AG04450 (cell line): ENCODE results near the gene ANXA8L1. TPM values are rescaled to one million over a fixed set of nuclear protein-coding genes. Genes with fewer than 3 reads are reported as not detected.
"Not testable (repeated sequence)": the region's sequence is repeated elsewhere in the genome, so short reads cannot be mapped to it uniquely, and the experiment has no call there.

ENCODE experiments used
- CTCF ChIA-PET: fragments of 300-600, 350-600 bp; formaldehyde crosslinking; extraction: SDS; loops from one replicate; lab custom pipeline; 2022; ENCODE audit warnings: antibody characterized with exemption, inconsistent platforms; lab: Charles Lee
- POLR2A ChIA-PET: fragments of 350-600 bp; formaldehyde crosslinking; extraction: SDS; loops from one replicate; lab custom pipeline; 2021; ENCODE audit warnings: antibody characterized with exemption, inconsistent platforms; lab: Yijun Ruan, JAX
- DNase-seq: peaks from one replicate; pipeline ENCODE4 v3.0.0-alpha.2; 2011; ENCODE audit warnings: low read depth, low spot score
- H3K27ac ChIP-seq: one replicate; pipeline ENCODE4 v1.5.1; 2012; ENCODE audit warnings: low read depth, low read length, control low read depth
- H3K27me3 ChIP-seq: one replicate; pipeline ENCODE4 v1.6.0; 2012; ENCODE audit warnings: low read length; ENCODE audit not compliant: control insufficient read depth, insufficient read depth
- H3K4me3 ChIP-seq: 2 replicates; pipeline ENCODE4 v1.5.1; 2011; ENCODE audit warnings: mild to moderate bottlenecking, low read depth, low read length, control low read depth
- H3K9me3 ChIP-seq: 2 replicates; pipeline ENCODE4 v1.5.1; 2012; ENCODE audit warnings: low read length; ENCODE audit not compliant: control insufficient read depth, insufficient read depth
- polyA plus RNA-seq: library from polyadenylated mRNA; depleted of rRNA; stranded (reverse); fragments of >200 nt; gene quantifications from 2 replicates; pipeline ENCODE4 v1.2.3, GENCODE V29; 2011
- TF ChIP-seq, protein P1 (sequence below): IDR thresholded peaks from 2 replicates; pipeline ENCODE4 v1.5.1; 2011; ENCODE audit warnings: low read depth, low read length, control low read depth, inconsistent platforms

The ANXA8L1 gene
- polyA plus RNA-seq, 1 experiment: 0.06 TPM

- ChIA-PET CTCF (no interaction called here), POLR2A (no interaction called here)
- TF ChIP-seq, protein P1, sequence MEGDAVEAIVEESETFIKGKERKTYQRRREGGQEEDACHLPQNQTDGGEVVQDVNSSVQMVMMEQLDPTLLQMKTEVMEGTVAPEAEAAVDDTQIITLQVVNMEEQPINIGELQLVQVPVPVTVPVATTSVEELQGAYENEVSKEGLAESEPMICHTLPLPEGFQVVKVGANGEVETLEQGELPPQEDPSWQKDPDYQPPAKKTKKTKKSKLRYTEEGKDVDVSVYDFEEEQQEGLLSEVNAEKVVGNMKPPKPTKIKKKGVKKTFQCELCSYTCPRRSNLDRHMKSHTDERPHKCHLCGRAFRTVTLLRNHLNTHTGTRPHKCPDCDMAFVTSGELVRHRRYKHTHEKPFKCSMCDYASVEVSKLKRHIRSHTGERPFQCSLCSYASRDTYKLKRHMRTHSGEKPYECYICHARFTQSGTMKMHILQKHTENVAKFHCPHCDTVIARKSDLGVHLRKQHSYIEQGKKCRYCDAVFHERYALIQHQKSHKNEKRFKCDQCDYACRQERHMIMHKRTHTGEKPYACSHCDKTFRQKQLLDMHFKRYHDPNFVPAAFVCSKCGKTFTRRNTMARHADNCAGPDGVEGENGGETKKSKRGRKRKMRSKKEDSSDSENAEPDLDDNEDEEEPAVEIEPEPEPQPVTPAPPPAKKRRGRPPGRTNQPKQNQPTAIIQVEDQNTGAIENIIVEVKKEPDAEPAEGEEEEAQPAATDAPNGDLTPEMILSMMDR: no peak
- no peaks in the 10 kb centered on the region for H3K9me3 ChIP-seq
- no peak for DNase-seq
- H3K27ac ChIP-seq: no peak overlapping the region
- no peaks in the 10 kb centered on the region for H3K27me3 ChIP-seq
- no peak overlapping the region for H3K4me3 ChIP-seq
Measured at GRCh38 chr10:46329690-46330016, 45.9 kb upstream of the ANXA8L1 start.

GRCh38 chr10:46330894-46331293, 44.7 kb upstream of the ANXA8L1 start:
- ChIA-PET CTCF (no interaction called here), POLR2A (no interaction called here)
- TF ChIP-seq, protein P1: no peak
- no peaks in the 10 kb centered on the region for H3K27me3 ChIP-seq
- no peak overlapping the region for H3K4me3 ChIP-seq
- H3K27ac ChIP-seq: no peak overlapping the region
- no peak for DNase-seq
- H3K9me3 ChIP-seq: no peaks in the 10 kb centered on the region

- H3K4me3 ChIP-seq, DNase-seq, POLR2A ChIA-PET, H3K9me3 ChIP-seq, CTCF ChIA-PET, H3K27me3 ChIP-seq, H3K27ac ChIP-seq: not testable (repeated sequence)
Measured at GRCh38 chr10:46365484-46365883, 10.1 kb upstream of the ANXA8L1 start.

GRCh38 chr10:46367209-46367608, 8.4 kb upstream of the ANXA8L1 start:
- H3K27me3 ChIP-seq, H3K27ac ChIP-seq, POLR2A ChIA-PET, DNase-seq, H3K9me3 ChIP-seq, CTCF ChIA-PET, H3K4me3 ChIP-seq: not testable (repeated sequence)

DNA sequence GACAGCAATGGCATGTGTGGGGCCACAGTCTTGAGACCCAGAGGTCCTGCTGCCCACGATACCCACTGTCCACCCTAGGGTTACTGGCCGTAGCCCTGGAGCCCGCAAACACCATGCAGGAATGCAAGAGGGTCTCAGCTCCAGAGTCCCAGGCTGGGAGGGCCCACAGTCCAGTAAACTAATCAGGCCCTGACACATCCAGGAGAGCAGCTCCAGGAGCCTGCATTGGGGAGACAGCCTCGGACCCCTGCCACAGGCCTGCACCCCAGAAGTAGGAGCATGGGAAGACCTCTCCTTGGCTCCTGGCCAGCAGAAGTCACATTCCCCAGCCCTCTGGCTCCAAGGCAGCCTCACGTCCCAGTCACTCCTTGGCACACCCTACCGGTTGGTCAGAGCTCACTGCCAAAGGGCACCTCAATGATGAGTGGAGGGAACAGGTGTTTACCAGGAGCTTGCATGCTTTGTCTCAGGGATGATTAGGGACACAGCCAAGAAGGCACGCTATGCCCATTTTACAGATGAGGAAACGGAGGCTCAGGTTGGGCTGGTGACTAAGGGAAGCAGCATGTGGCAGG, 7.8 kb upstream of the ANXA8L1 start:
- H3K27me3 ChIP-seq, DNase-seq, H3K9me3 ChIP-seq, POLR2A ChIA-PET, CTCF ChIA-PET, H3K4me3 ChIP-seq, H3K27ac ChIP-seq: not testable (repeated sequence)

- H3K4me3 ChIP-seq, H3K27ac ChIP-seq, H3K9me3 ChIP-seq, CTCF ChIA-PET, DNase-seq, POLR2A ChIA-PET, H3K27me3 ChIP-seq: not testable (repeated sequence)
Measured at GRCh38 chr10:46368956-46369355, 6.6 kb upstream of the ANXA8L1 start.

- CTCF ChIA-PET, H3K9me3 ChIP-seq, H3K27ac ChIP-seq, DNase-seq, POLR2A ChIA-PET, H3K4me3 ChIP-seq, H3K27me3 ChIP-seq: not testable (repeated sequence)
Measured at GRCh38 chr10:46374410-46374809, 1.2 kb upstream of the ANXA8L1 start.

DNA sequence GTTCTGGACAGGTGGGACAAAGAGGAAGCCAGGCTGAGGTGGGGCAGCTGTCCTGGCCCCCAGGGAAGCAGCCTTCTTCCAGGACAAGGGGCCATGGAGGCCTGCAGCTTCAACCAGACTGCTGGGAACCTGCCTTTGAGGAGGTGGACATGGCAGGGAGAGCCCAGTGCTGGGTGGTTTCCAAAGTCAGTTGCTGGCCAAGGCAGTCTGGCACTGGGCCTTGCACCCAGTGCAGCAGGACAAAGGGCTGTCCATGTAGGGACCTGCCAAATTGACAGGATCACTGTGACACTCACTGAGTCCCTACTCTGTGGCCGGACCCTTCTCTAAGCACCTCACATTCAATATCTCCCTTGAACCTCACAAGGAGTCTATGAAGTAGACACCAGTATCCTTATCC, 1.4 kb downstream of the ANXA8L1 start:
- H3K4me3 ChIP-seq, CTCF ChIA-PET, POLR2A ChIA-PET, H3K27me3 ChIP-seq, H3K9me3 ChIP-seq, H3K27ac ChIP-seq, DNase-seq: not testable (repeated sequence)

DNA sequence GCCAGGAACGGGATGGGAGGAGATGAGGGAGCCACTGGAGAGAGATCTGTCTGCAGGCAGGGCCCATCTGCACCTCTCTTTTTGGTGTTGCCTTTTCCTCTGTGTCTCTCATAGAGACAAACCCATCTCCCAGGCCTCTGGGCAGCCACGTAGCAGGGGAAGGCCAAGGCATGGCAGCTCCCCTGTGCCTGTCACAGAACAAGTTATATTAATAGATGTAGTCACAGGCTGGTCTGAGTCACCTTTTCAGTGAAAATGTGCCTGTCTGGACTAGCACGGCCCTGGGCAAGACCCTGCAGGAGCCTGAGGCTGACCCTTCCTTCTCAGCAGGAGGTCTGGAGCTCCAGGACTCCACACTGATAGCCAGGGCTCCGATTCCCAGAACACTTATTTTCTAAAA, 2.1 kb downstream of the ANXA8L1 start:
- DNase-seq, H3K27me3 ChIP-seq, H3K27ac ChIP-seq, H3K4me3 ChIP-seq, H3K9me3 ChIP-seq, POLR2A ChIA-PET, CTCF ChIA-PET: not testable (repeated sequence)

- H3K27ac ChIP-seq, CTCF ChIA-PET, H3K27me3 ChIP-seq, H3K4me3 ChIP-seq, POLR2A ChIA-PET, DNase-seq, H3K9me3 ChIP-seq: not testable (repeated sequence)
Measured at GRCh38 chr10:46378108-46378507, 2.5 kb downstream of the ANXA8L1 start.
